Measurements from ENCODE around the gene SLC19A1.
"Not testable (repeated sequence)": the region's sequence is repeated elsewhere in the genome, so short reads cannot be mapped to it uniquely, and the experiment has no call there.

The SLC19A1 gene

DNA sequence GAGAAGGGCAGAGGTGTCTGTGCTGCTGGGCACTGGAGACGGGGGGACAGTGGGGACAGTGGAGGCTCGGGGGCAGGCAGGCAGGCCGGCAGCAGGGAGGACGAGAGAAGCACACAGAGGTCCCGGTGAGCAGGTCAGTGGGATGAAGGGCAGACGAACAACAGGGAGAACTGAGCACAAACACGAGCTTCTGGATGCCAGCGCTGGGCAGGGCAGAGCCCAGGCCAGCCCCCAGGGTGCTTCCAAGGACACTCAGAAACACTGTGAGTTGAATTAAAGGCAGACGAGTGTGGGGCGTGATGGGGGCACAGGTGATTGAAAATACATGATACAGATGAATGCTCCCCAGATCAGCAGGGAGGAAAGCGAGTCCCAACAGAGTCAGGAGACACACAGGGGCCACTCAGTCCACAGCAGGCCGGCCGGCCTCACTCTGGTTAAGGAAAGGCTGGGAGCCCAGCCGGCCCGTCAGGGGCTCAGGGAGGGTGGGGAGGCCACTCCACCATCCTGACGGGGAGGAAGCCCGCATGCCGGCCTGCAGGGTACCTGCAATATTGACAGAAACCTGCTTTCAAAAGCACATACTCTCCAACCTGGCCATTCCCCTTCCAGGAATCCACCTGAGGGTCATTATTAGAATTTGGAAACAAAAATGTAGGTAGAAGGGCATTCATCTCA is 14.1 kb downstream of the SLC19A1 start:
- Histone ChIP-seq H3K4me2 (ENCODE audit: insufficient read depth, low read length) (no peak overlapping the region), H3K27ac (ENCODE audit: low read length) (no peak overlapping the region), H3K9ac (ENCODE audit: low read depth, low read length) (no peak overlapping the region), H3K4me3 (ENCODE audit: low read depth in 1 of 2, low read length in 2 of 2) (no peak overlapping the region), H3K36me3 (ENCODE audit: insufficient read depth, low read length) (peaks cover 90% of the 10 kb centered on the region), H2AFZ (ENCODE audit: low read depth, low read length) (no peak overlapping the region), H3K4me1 (ENCODE audit: insufficient read depth, low read length) (no peaks in the 10 kb centered on the region), H3K27me3 (ENCODE audit: insufficient read depth, low read length, poor library complexity) (no peaks in the 10 kb centered on the region), H3K9me3 (ENCODE audit: insufficient read depth, low read length, severe bottlenecking) (no peaks in the 10 kb centered on the region), H3K79me2 (ENCODE audit: insufficient read depth, low read length) (peaks cover 9% of the 10 kb centered on the region; the same call in 1 of the 2 replicates), H4K20me1 (ENCODE audit: insufficient read depth, low read length) (peaks cover 30% of the 10 kb centered on the region)
- no peak for ATAC-seq (ENCODE audit: insufficient read depth, low read depth)
- TF ChIP-seq EZH2 (IDR thresholded peaks at IDR 0.05; ENCODE audit: borderline replicate concordance, low read depth, low read length, severe bottlenecking), result no peak
- TF ChIP-seq, protein P1, sequence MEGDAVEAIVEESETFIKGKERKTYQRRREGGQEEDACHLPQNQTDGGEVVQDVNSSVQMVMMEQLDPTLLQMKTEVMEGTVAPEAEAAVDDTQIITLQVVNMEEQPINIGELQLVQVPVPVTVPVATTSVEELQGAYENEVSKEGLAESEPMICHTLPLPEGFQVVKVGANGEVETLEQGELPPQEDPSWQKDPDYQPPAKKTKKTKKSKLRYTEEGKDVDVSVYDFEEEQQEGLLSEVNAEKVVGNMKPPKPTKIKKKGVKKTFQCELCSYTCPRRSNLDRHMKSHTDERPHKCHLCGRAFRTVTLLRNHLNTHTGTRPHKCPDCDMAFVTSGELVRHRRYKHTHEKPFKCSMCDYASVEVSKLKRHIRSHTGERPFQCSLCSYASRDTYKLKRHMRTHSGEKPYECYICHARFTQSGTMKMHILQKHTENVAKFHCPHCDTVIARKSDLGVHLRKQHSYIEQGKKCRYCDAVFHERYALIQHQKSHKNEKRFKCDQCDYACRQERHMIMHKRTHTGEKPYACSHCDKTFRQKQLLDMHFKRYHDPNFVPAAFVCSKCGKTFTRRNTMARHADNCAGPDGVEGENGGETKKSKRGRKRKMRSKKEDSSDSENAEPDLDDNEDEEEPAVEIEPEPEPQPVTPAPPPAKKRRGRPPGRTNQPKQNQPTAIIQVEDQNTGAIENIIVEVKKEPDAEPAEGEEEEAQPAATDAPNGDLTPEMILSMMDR (IDR thresholded peaks at IDR 0.05; ENCODE audit: borderline replicate concordance, extremely low read depth, low read length, poor library complexity, severe bottlenecking), result no peak
- no peak for DNase-seq

DNA sequence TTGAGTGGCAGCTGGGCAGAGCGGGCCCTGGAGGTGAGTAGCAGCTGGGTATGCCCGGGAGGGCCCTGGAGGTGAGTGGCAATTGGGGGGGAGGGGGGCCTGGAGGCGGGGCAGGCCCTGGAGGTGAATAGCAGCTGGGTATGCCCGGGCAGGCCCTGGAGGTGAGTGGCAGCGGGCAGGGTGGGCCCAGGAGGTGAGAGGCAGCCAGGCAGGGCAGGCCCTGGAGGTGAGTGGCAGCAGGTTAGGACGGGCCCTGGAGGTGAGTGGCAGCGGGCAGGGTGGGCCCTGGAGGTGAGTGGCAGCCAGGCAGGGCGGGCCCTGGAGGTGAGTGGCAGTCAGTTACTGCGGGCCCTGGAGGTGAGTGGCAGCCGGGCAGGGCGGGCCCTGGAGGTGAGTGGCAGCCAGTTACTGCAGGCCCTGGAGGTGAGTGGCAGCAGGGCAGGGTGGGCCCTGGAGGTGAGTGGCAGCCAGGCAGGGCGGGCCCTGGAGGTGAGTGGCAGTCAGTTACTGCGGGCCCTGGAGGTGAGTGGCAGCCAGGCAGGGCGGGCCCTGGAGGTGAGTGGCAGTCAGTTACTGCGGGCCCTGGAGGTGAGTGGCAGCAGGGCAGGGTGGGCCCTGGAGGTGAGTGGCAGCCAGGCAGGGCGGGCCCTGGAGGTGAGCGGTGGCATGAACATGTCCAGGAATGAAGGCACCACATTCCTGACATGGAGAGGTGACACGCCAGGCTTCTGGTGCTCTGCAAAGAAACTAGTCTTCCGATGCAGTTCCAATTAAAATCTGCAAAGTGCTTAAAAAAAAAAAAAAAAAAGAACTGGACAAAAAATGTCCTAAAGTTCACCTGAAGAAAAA is 14.9 kb downstream of the SLC19A1 start:
- peaks cover 92% of the 10 kb centered on the region for H3K36me3 ChIP-seq (ENCODE audit: insufficient read depth, low read length)

DNA sequence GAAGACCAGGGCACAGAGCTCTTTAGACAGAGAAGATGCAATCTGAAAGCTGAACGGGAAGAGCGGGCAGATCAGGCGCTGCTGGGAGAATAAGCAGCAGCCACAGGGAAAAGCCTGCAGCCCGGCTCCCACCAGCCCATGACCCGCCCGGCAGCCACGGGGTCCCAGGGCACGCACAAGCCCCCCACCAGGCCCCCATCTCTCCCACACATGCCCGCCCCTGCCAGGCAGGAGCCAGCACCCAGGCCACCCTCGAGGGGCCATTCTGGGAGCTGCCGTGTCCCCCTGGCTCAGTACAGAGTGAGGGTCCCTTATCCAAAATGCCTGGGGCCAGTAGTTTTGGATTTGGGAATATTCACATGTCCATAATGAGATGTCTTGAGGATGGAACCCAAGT is 16.3 kb downstream of the SLC19A1 start:
- Histone ChIP-seq H3K79me2 (ENCODE audit: insufficient read depth, low read length) (no peaks in the 10 kb centered on the region; the same call in 1 of the 2 replicates), H2AFZ (ENCODE audit: low read depth, low read length) (no peak overlapping the region), H3K4me2 (ENCODE audit: insufficient read depth, low read length) (no peak overlapping the region), H4K20me1 (ENCODE audit: insufficient read depth, low read length) (peaks cover 10% of the 10 kb centered on the region), H3K27ac (ENCODE audit: low read length) (no peak overlapping the region), H3K4me1 (ENCODE audit: insufficient read depth, low read length) (no peaks in the 10 kb centered on the region), H3K9ac (ENCODE audit: low read depth, low read length) (no peak overlapping the region), H3K4me3 (ENCODE audit: low read depth in 1 of 2, low read length in 2 of 2) (no peak overlapping the region), H3K27me3 (ENCODE audit: insufficient read depth, low read length, poor library complexity) (no peaks in the 10 kb centered on the region), H3K36me3 (ENCODE audit: insufficient read depth, low read length) (peaks cover 94% of the 10 kb centered on the region), H3K9me3 (ENCODE audit: insufficient read depth, low read length, severe bottlenecking) (peaks cover 15% of the 10 kb centered on the region)
- DNase-seq, result no peak
- no peak for ATAC-seq (ENCODE audit: insufficient read depth, low read depth)
- TF ChIP-seq, protein P1 (IDR thresholded peaks at IDR 0.05; ENCODE audit: borderline replicate concordance, extremely low read depth, low read length, poor library complexity, severe bottlenecking), result no peak
- no peak for TF ChIP-seq EZH2 (IDR thresholded peaks at IDR 0.05; ENCODE audit: borderline replicate concordance, low read depth, low read length, severe bottlenecking)

More for the DNA sequence above, 14.9 kb downstream of the SLC19A1 start:
- not testable (repeated sequence) for ATAC-seq (ENCODE audit: insufficient read depth, low read depth); H3K9me3 ChIP-seq (ENCODE audit: insufficient read depth, low read length, severe bottlenecking); H3K4me1 ChIP-seq (ENCODE audit: insufficient read depth, low read length); H3K4me2 ChIP-seq (ENCODE audit: insufficient read depth, low read length); H3K27me3 ChIP-seq (ENCODE audit: insufficient read depth, low read length, poor library complexity); H3K79me2 ChIP-seq (ENCODE audit: insufficient read depth, low read length); H3K4me3 ChIP-seq (ENCODE audit: low read depth in 1 of 2, low read length in 2 of 2); H3K9ac ChIP-seq (ENCODE audit: low read depth, low read length); DNase-seq; H2AFZ ChIP-seq (ENCODE audit: low read depth, low read length); H3K27ac ChIP-seq (ENCODE audit: low read length)
- peaks cover 22% of the 10 kb centered on the region for H4K20me1 ChIP-seq (ENCODE audit: insufficient read depth, low read length)
